GM23338 (cell line): ENCODE data around the gene PAX5.
A peak's percentile ranks its signal among the peaks of the same experiment; 100 is the strongest.

Experiments used
- CREB1 ChIP-seq: fragments of 250-450 bp; sonication (Bioruptor Pico); IDR thresholded peaks from 2 replicates; pipeline ENCODE4 v1.5.0; 2020; ENCODE audit warnings: low read depth, mild to moderate bottlenecking, moderate library complexity
- CTCF ChIP-seq, 2 experiments: fragments of 200-600 bp in 1 of 2; sonication (generic) in 1 of 2; conservative IDR thresholded peaks; 2 replicates each; pipeline versions ENCODE4 v1.5.1 to v1.6.1; 2016 to 2017; ENCODE audit warnings: antibody characterized with exemption in 2 of 2, low read depth in 2 of 2, mild to moderate bottlenecking in 2 of 2, moderate library complexity in 1 of 2
- ETS1 ChIP-seq: IDR thresholded peaks from 2 replicates; pipeline ENCODE4 v1.6.1; 2016; ENCODE audit warnings: antibody characterized with exemption
- EZH2 ChIP-seq: fragments of 200-600 bp; sonication (generic); IDR thresholded peaks from one replicate; pipeline ENCODE4 v1.8.0; 2017; ENCODE audit warnings: antibody characterized with exemption, mild to moderate bottlenecking, low read depth; ENCODE audit not compliant: unreplicated experiment
- EZH2phosphoT487 ChIP-seq: fragments of 200-600 bp; sonication (generic); IDR thresholded peaks from one replicate; pipeline ENCODE4 v1.8.1; 2018; ENCODE audit warnings: antibody characterized with exemption; ENCODE audit not compliant: unreplicated experiment
- JUNB ChIP-seq: IDR thresholded peaks from one replicate; pipeline ENCODE4 v1.6.1; 2016; ENCODE audit warnings: antibody characterized with exemption; ENCODE audit not compliant: unreplicated experiment
- POLR2AphosphoS5 ChIP-seq: IDR thresholded peaks from 2 replicates; pipeline ENCODE4 v1.6.1; 2016; ENCODE audit warnings: antibody characterized with exemption, low read depth
- REST ChIP-seq: IDR thresholded peaks from one replicate; pipeline ENCODE4 v1.6.1; 2018; ENCODE audit warnings: antibody characterized with exemption; ENCODE audit not compliant: unreplicated experiment
- STAT1 ChIP-seq: IDR thresholded peaks from one replicate; pipeline ENCODE4 v1.6.1; 2016; ENCODE audit warnings: antibody characterized with exemption; ENCODE audit not compliant: unreplicated experiment

GRCh38 chr9:37035648-37036370 is 1.7 kb upstream of the PAX5 start:
- TF ChIP-seq EZH2 (peak; percentile 92), CTCF (conservative IDR thresholded peaks at IDR 0.05; ENCODE audit: low read depth in 2 of 2) (no peak), EZH2phosphoT487 (no peak), REST (no peak), POLR2AphosphoS5 (no peak), JUNB (no peak), ETS1 (no peak), STAT1 (no peak), CREB1 (no peak)
